Neutrophil (primary cell): Measurements from ENCODE around the gene EFCAB6.

ENCODE experiments used
- H3K27ac ChIP-seq: fragments of 200-600 bp; sonication (generic); 2 replicates; pipeline ENCODE4 v1.5.1; 2016; ENCODE audit warnings: mild to moderate bottlenecking, moderate library complexity
- H3K27me3 ChIP-seq: fragments of 200-600 bp; sonication (generic); 2 replicates; pipeline ENCODE4 v1.6.0; 2016; ENCODE audit warnings: mild to moderate bottlenecking
- H3K36me3 ChIP-seq: fragments of 200-600 bp; sonication (generic); 2 replicates; pipeline ENCODE4 v1.5.1; 2017
- H3K4me1 ChIP-seq, 2 experiments: fragments of 200-600 bp in 1 of 2; sonication (generic) in 1 of 2; 1 replicate in 1 of 2; 2 replicates in 1 of 2; pipeline versions ENCODE4 v1.5.1 to v1.6.1; 2013 to 2016; ENCODE audit warnings: low read depth in 1 of 2, low read length in 1 of 2, mild to moderate bottlenecking in 1 of 2, moderate library complexity in 1 of 2; ENCODE audit not compliant: control insufficient read depth in 1 of 2, insufficient read depth in 1 of 2
- H3K4me3 ChIP-seq, 2 experiments: fragments of 200-600 bp in 1 of 2; sonication (generic) in 1 of 2; 1 replicate in 1 of 2; 2 replicates in 1 of 2; pipeline ENCODE4 v1.5.1; 2013 to 2016; ENCODE audit warnings: low read depth in 1 of 2, low read length in 1 of 2, mild to moderate bottlenecking in 1 of 2, moderate library complexity in 1 of 2
- H3K9me3 ChIP-seq: fragments of 200-600 bp; sonication (generic); 2 replicates; pipeline ENCODE4 v1.5.1; 2016
- TF ChIP-seq, protein P1 (sequence below): fragments of 200-600 bp; sonication (generic); IDR thresholded peaks from 2 replicates; pipeline ENCODE4 v1.5.1; 2016; ENCODE audit warnings: antibody characterized with exemption

The EFCAB6 gene

GRCh38 chr22:43504666-43505261 lies 307.3 kb downstream of the EFCAB6 start:
- H3K4me1 ChIP-seq, result no peaks in the 10 kb centered on the region
- H3K27ac ChIP-seq, result no peak overlapping the region
- H3K27me3 ChIP-seq, result no peaks in the 10 kb centered on the region

GRCh38 chr22:43504068-43504467 lies 308.0 kb downstream of the EFCAB6 start:
- TF ChIP-seq, protein P1, sequence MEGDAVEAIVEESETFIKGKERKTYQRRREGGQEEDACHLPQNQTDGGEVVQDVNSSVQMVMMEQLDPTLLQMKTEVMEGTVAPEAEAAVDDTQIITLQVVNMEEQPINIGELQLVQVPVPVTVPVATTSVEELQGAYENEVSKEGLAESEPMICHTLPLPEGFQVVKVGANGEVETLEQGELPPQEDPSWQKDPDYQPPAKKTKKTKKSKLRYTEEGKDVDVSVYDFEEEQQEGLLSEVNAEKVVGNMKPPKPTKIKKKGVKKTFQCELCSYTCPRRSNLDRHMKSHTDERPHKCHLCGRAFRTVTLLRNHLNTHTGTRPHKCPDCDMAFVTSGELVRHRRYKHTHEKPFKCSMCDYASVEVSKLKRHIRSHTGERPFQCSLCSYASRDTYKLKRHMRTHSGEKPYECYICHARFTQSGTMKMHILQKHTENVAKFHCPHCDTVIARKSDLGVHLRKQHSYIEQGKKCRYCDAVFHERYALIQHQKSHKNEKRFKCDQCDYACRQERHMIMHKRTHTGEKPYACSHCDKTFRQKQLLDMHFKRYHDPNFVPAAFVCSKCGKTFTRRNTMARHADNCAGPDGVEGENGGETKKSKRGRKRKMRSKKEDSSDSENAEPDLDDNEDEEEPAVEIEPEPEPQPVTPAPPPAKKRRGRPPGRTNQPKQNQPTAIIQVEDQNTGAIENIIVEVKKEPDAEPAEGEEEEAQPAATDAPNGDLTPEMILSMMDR, result no peak
- Histone ChIP-seq H3K4me1 (no peaks in the 10 kb centered on the region), H3K9me3 (no peaks in the 10 kb centered on the region), H3K4me3 (no peak overlapping the region), H3K36me3 (no peaks in the 10 kb centered on the region), H3K27me3 (no peaks in the 10 kb centered on the region), H3K27ac (no peak overlapping the region)

More at GRCh38 chr22:43504666-43505261, 307.3 kb downstream of the EFCAB6 start:
- Histone ChIP-seq H3K9me3 (no peaks in the 10 kb centered on the region), H3K4me3 (no peak overlapping the region), H3K36me3 (no peaks in the 10 kb centered on the region)
- TF ChIP-seq, protein P1, result no peak

DNA sequence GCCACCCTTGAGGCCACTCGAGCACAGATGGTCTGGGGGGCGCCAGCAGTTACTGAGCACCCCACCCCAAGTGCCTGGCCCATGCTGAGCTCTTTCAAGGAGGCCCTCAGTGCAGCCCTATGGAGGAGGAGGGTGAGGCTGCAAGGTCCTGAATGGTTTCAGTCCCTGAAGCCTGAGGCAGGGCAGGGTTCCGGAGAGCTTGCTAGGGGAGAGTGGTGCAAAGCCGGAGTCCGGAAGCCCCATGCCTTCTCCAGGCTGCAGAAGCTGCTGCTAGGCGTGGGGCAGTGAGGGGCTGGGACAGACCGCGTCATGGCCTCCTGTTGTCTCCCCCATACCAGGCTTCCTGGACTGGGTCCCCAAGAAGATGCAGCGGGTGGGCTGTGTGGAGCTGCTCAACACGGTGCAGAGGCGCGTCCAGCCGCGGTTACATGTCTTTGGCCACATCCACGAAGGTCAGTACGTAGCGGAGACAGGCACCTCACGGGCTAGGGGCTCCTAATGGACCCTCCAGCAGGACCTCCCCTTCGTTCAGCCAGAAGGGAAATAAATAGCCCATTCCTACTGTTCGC lies 309.7 kb downstream of the EFCAB6 start:
- Histone ChIP-seq H3K4me1 (no peaks in the 10 kb centered on the region), H3K4me3 (no peak overlapping the region), H3K27me3 (no peaks in the 10 kb centered on the region), H3K27ac (no peak overlapping the region), H3K9me3 (no peaks in the 10 kb centered on the region), H3K36me3 (no peaks in the 10 kb centered on the region)
- TF ChIP-seq, protein P1, result no peak

DNA sequence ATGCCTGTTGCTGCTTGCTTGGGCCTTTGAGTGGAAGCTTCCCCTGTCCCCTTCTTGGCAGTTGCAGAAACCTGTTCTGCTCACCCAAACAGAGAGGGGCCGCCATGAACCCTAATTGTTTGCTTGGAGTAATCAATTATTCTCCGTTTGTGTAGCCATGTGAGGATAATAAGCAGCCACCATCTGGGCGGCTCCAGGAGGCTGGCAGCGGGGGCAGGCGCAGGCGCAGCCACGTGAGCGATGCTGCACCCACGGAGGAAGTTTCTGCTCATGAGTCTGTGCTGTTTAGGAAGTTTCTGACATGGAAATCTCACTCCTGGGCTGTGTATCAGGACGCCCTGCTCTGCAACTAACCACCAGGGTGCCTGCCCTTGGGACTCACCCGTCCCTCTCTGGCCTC lies 310.2 kb downstream of the EFCAB6 start:
- Histone ChIP-seq H3K9me3 (no peaks in the 10 kb centered on the region), H3K4me1 (no peaks in the 10 kb centered on the region), H3K36me3 (no peaks in the 10 kb centered on the region)

DNA sequence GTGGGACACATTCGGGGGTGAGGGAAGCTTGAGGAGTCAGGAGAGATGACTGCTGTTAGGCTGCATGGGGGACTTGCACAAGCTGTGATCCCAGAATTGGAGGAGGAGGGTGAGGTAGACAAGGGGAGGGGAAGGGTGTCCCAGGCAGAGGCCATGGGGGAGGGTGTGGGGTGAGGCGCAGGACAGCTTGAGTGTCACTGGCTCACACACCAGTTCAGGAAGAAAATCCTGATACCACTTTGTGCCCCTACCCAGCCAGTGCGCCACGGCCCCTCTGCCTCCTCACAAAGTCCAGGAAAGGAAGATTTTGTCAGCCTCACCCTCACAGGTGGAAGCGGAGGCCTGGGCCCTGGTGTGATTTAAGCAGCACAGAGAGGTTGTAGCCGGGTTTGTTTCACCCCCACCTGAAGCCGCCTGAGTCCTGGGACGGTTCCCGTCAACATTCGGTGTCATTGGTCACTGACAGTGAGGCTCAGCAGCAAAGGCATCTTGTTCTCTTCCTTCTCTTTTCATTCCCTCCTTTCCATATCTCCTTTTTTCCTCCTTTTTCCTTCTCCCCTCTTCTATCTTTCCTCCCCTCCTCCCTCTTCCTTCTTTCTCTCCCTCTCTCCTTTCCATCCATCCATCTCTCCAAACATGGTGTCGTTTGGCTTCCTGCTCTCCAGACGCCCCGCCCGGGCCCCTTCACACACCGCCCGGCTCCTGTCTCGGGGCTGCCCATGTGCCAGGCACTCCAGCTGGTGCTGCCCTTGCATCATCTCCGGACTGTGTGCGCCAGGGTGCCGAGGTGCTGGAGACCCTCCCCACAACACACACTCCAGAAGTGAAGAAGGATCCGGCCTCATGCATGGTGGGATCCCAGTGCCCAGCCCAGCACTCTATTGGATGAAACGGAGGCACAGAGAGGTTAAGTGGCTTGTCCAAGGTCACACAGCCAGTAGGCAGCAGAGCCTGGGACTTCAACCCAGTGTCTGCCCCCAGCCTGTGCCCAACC lies 311.0 kb downstream of the EFCAB6 start:
- H3K36me3 ChIP-seq, result no peaks in the 10 kb centered on the region
- no peak overlapping the region for H3K27ac ChIP-seq
- H3K9me3 ChIP-seq, result no peaks in the 10 kb centered on the region
- H3K27me3 ChIP-seq, result no peaks in the 10 kb centered on the region
- no peak overlapping the region for H3K4me3 ChIP-seq
- no peaks in the 10 kb centered on the region for H3K4me1 ChIP-seq
- TF ChIP-seq, protein P1, result no peak

More for the DNA sequence above, 310.2 kb downstream of the EFCAB6 start:
- H3K27ac ChIP-seq, result no peak overlapping the region
- TF ChIP-seq, protein P1, result no peak
- no peaks in the 10 kb centered on the region for H3K27me3 ChIP-seq
- no peak overlapping the region for H3K4me3 ChIP-seq
